Activated naive CD4-positive, alpha-beta T cell treated with anti-CD3 and anti-CD28 coated beads, Interleukin-2, amount 50 U/mL, for 72 hours (primary cell): ENCODE data around the gene ALCAM. TPM values are rescaled to one million over a fixed set of nuclear protein-coding genes. Genes with fewer than 3 reads are reported as not detected.

Source experiments
- ATAC-seq, 2 donors: fragments of 150-1000 bp; cut with Tn5 transposase; 2 replicates each; pipeline ENCODE4 v1.10.0; 2021; ENCODE audit warnings: mild to moderate bottlenecking in 2 of 2, moderate library complexity in 2 of 2
- DNase-seq, 2 donors: peaks; one replicate each; pipeline ENCODE4 v3.0.0; 2021 to 2022; ENCODE audit warnings: low spot score in 2 of 2
- H3K27ac Mint-ChIP-seq, 2 donors: one replicate each; pipeline ENCODE4 v1.8.0; 2022; ENCODE audit warnings: mild to moderate bottlenecking in 2 of 2, mixed read lengths in 2 of 2
- H3K36me3 Mint-ChIP-seq, 2 donors: one replicate each; pipeline ENCODE4 v1.8.0; 2022; ENCODE audit warnings: mixed read lengths in 2 of 2
- H3K9me3 Mint-ChIP-seq, 2 donors: one replicate each; pipeline ENCODE4 v1.8.0; 2022; ENCODE audit warnings: mixed read lengths in 2 of 2
- total RNA-seq, 2 donors: library from RNA; stranded (reverse); gene quantifications; one replicate each; pipeline ENCODE4 v1.2.3, GENCODE V29; 2022

Gene ALCAM
- total RNA-seq, 2 donors from 2014 or later, result 17.4 to 18.8 TPM

DNA sequence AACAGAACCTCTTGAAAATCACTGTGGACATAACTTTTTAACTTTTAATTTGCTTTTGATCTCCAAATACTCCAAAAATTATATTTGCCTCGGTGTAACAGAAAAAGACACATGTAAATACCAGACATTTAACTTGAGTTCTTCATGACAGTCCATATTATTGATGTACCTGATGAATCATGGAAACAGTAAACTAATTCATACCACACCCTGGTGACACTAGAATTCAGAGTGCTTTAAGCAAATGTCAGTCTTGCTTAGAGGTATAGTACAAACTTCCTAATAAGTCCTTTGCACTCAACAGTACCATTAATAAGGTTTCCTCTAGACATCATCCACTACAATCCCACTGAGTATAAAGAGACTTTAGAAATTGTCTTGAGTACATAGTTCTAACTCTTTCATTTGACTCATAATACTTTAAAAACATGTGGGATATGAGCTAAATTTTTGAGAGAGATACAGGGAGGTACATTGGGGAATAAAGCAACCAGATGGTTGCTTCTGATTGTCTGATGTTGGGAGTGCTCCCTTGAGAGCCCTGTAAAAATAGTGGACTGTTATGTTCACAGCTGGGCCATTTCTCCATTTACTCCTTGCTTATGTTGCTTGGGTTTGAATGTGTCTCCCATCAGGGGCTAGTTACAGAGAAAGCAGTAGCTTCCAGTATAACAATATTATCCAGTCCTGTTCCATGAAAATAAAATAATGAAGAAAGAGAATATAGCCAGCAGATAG lies 175.7 kb downstream of the ALCAM start:
- H3K36me3 Mint-ChIP-seq, result peaks cover 6 to 28% of the 10 kb centered on the region in 2 donors
- DNase-seq (no peak), ATAC-seq (no peak)
- H3K27ac Mint-ChIP-seq, result no peak overlapping the region
- no peaks in the 10 kb centered on the region for H3K9me3 Mint-ChIP-seq

DNA sequence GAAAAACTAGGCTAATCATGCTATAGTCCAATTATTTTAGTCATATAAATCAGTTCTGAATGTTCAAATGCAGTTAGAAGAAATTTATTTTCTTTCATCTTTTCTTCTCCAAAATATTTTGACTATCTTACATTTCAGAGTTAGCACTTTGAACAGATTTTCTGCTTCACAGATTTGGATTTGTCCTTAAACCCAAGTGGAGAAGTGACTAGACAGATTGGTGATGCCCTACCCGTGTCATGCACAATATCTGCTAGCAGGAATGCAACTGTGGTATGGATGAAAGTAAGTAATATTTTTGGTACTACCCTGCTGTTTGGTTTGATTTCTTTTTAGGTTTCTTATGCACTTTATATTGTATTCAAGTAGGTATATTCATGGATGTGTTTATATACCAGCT lies 178.3 kb downstream of the ALCAM start:
- Mint-ChIP-seq H3K9me3 (no peaks in the 10 kb centered on the region), H3K36me3 (peaks cover 6 to 36% of the 10 kb centered on the region in 2 donors), H3K27ac (no peak overlapping the region)
- ATAC-seq (no peak), DNase-seq (no peak)

DNA sequence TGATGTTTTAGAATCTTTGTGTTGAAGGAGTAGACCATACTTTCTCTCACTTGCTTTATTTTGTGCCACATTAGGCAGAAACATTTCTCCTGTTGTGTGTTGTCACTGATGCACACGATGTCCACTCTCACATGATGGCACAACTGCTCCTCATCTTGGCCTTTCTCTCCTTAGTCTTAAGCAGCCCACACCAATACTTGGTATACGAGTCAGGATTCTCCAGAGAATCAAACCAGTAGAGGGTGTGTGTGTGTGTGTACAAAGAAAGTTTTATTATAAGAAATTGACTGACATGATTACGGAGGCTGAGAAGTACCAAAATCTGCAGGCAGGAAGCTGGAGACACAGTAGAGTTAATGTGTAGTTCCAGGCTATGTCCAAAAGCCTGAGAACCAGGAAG lies 187.1 kb downstream of the ALCAM start:
- DNase-seq (no peak), ATAC-seq (no peak)
- Mint-ChIP-seq H3K9me3 (no peaks in the 10 kb centered on the region), H3K36me3 (peaks cover 10 to 19% of the 10 kb centered on the region in 2 donors), H3K27ac (no peak overlapping the region)

DNA sequence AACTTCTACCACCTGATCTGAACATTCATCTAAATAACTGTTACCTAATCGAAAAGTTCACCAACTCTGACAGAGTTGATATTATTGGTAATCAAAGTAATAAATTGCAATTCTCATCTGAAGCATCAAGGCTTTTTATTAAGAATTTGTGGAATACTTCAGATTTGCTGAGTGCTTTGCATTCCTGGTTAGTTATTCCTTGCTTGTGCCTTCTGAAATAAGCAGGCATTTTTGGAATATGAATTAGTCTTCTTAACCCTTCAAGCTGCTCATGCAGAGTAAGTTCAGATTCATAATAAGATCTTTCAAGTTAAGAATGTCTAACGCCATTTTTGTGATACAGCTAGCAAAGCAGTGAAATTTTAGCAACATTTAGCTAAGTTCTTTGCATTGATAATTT lies 188.5 kb downstream of the ALCAM start:
- H3K27ac Mint-ChIP-seq, result no peak overlapping the region
- no peaks in the 10 kb centered on the region for H3K9me3 Mint-ChIP-seq
- no peak for ATAC-seq
- H3K36me3 Mint-ChIP-seq, result peaks cover 10 to 19% of the 10 kb centered on the region in 2 donors
- DNase-seq, result no peak

DNA sequence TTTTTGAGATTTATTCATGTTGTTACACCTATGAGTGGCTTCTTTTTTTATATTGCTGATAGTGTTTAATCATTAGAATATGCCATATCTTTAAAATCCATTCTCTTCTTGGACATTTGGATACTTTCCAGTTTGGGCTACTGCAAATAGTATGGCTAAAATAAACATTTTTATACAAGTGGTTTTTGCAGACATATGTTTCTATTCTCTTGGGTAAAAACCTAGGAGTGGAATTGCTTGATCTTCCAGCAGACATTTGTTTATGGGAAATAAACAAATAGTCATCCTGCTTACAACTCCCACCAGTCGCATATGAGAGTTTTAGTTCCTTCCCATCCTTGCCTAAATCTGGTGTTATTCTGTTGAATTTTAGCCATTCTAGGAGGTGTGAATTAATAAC lies 193.1 kb downstream of the ALCAM start:
- no peak overlapping the region for H3K27ac Mint-ChIP-seq
- peaks cover 0 to 4% of the 10 kb centered on the region in 2 donors for H3K36me3 Mint-ChIP-seq
- no peaks in the 10 kb centered on the region for H3K9me3 Mint-ChIP-seq
- DNase-seq (no peak), ATAC-seq (no peak)

DNA sequence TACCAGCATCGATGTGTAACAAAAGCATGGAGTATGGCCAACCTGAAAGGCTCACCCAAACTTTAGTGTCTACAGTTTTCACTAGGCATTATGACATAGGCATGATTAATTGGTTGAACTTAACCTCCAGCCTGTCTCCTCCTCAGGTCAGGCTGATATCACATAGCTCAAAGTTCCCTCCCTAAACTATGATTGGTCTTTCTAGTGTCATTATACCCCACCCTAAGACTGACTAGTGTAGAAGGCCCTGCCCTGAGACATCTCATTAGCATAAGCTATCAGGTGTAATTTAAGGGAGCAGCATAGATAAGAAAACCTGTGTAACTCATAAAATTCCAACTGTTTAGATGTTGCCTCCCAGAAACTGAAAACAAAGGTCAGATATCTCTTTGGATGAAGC lies 195.2 kb downstream of the ALCAM start:
- no peak for ATAC-seq
- peaks cover 0 to 4% of the 10 kb centered on the region in 2 donors for H3K36me3 Mint-ChIP-seq
- no peaks in the 10 kb centered on the region for H3K9me3 Mint-ChIP-seq
- no peak for DNase-seq
- no peak overlapping the region for H3K27ac Mint-ChIP-seq

DNA sequence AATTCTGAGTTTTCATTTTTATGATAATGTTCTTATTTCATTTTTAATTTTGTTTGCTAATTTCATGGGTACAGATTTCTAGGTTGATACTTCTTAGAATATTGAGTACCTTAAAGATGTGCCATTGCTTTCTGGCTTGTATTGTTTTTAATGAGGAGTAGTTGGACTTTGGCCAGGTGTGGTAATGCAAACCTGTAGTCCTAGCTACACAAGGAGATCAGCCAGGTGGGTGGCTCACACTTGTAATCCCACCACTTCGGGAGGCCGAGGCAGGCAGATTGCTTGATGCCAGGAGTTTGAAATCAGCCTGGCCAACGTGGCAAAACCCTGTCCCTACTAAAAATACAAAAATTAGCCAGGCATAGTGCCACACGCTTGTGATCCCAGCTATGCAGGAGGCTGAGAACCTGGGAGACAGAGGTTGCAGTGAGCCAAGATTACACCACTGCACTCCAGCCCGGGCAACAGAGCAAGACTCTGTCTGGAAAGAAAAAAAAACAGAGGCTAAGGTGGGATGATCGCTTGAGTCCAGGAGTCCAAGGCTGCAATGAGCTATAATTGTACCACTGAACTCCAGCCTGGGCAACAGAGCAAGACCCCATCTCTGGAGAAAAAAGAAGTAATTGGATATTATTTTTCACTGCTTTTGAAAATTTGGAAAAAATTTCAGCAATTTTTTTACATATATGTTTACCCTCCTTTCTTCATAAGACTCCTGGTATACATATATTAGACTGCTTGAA lies 198.0 kb downstream of the ALCAM start:
- Mint-ChIP-seq H3K36me3 (peaks cover 0 to 12% of the 10 kb centered on the region in 2 donors), H3K9me3 (no peaks in the 10 kb centered on the region), H3K27ac (no peak overlapping the region)
- DNase-seq (no peak), ATAC-seq (no peak)

DNA sequence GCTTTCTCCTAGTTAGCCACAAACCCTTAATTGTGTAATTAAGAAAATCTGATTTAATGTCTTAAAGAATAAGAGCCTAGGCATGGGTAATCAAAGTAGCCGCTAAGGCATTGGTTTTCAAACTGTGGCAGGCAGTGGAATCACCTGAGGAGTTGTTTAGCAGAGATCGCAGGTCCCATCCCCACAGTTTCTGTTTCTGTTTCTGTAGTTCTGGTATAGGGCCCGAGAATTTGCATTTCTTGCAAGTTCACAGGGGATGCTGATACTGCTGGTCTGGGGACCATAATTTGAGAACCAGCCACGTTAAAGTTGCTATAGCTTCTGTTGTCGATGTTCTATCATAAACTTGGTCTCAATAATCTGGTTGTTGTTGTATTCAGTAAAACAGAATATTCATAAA lies 204.3 kb downstream of the ALCAM start:
- DNase-seq, result no peak
- Mint-ChIP-seq H3K9me3 (no peaks in the 10 kb centered on the region), H3K36me3 (peaks cover 0 to 19% of the 10 kb centered on the region in 2 donors), H3K27ac (no peak overlapping the region)
- ATAC-seq, result no peak

DNA sequence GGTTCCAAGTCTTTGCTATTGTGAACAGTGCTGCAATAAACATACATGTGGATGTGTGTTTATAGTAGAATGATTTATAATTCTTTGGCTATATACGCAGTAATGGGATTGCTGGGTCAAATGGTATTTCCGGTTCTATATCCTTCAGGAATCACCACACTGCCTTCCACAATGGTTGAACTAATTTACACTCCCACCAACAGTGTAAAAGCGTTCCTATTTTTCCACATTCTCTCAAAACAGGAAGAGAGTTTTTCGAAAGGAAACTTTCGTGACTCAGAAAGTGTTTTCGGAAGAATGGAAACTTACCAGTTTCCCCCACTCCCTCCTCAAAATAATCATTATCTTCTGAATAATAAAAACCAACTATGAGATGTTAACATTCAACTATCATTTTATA lies 205.8 kb downstream of the ALCAM start:
- peaks cover 0 to 15% of the 10 kb centered on the region in 2 donors for H3K36me3 Mint-ChIP-seq
- no peaks in the 10 kb centered on the region for H3K9me3 Mint-ChIP-seq
- ATAC-seq (no peak), DNase-seq (no peak)
- H3K27ac Mint-ChIP-seq, result no peak overlapping the region

DNA sequence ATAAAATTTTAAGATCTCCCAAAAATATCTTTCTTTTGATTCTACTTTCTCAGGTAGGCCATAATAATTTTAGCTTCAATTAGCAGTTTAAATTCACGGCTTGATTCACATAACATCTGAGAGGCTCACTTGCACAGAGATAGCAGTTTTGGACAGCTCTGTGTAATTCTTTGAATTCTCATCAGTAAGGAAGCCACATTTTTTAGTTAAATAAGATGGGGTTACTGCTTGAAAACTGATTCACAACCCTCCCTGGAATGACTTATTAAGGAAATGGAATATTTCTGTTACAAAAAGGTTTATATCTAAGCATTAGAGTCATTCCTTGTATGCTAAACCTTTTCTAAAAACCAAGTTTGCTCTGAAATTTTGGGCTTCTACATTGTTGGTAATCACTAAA lies 212.7 kb downstream of the ALCAM start:
- no peak for DNase-seq
- ATAC-seq, result no peak
- H3K27ac Mint-ChIP-seq, result no peak overlapping the region
- H3K36me3 Mint-ChIP-seq, result no peaks in the 10 kb centered on the region
- peaks cover 0 to 4% of the 10 kb centered on the region in 2 donors for H3K9me3 Mint-ChIP-seq

DNA sequence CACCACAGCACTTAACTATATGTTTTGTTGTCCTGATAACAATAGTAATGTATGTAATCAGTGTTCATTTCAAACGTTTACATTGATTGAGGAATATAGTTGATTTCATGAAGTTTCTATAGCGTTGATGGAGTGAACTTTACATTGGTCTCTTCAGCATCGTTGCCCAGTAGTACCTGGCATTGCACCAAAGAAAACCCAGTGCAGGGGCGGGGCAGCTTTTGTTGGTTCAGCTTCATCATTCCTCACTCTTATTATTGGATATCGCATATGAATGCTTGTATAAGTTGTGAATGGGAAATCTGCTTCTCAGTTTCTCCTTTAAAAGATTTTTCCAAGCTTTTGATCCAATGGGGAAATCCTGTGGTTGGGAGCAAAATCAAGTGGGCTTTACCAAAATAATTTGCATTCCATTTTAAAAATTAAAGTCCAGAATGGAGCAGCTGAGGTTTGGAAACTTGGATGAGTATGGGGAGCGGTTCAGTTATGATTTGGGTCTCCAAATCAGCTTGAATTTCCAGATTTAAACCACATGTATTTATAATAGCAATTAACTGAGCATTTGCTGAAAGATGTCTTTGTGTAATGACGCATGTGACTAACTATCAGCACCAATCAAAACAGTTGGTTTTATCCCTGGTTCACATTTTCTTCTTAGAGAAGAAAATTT lies 213.7 kb downstream of the ALCAM start:
- no peak for DNase-seq
- no peak overlapping the region for H3K27ac Mint-ChIP-seq
- H3K36me3 Mint-ChIP-seq, result no peaks in the 10 kb centered on the region
- no peak for ATAC-seq
- H3K9me3 Mint-ChIP-seq, result peaks cover 0 to 4% of the 10 kb centered on the region in 2 donors

DNA sequence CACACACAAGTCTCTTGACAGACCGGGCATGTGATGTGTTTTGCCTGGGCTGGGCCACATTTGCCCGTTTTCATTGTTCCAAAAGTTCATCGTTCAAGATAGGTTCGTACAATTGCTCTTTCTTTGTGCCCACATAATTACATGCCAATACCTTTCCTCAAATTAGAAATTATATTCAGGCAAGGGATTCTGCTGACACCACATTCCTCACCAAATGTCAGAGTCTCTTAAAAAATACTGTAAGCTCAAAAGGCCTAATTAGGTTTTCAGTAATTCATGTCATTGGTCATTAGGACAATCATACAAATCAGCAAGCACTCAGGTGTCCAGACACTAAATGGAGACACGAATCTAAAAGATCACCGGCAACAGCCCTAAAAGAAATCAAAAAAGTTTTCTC lies 215.3 kb downstream of the ALCAM start:
- H3K27ac Mint-ChIP-seq, result no peak overlapping the region
- peaks cover 0 to 4% of the 10 kb centered on the region in 2 donors for H3K9me3 Mint-ChIP-seq
- DNase-seq, result no peak
- ATAC-seq, result no peak
- no peaks in the 10 kb centered on the region for H3K36me3 Mint-ChIP-seq

DNA sequence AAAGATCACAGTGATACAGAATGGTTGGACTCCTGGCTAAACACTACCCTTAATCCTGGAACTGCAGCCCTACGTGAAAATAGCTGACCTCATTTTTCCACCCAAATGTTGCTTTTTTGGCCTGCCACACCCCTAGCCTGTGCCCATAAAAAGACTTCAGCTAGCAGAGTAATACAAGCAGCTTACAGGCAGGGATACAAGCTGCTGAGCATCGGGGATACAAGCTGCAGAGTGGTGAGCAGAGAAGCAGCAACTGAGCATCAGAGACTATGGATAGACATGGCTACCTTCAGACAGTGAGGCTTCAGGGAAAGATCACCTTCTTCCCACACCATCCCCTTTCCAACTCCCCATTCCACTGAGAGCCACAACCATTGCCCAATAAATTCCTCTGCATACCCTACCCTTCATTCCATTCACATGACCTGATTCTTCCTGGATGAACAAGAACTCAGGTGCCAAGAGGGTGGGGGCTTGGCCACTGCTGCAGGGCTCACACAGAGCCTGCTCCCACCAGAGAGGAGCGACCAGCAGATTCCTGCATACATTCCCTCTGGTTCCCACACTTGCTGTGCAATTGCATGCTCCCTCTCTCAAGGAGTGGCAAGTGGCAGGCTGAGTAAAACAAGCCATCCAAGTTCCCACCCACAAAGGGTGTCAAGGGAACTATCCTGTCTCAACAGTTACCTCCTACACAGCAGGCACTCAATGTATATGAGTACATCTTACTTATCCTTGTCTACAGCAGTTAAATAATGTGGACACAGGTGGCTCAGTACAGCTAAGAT lies 217.5 kb downstream of the ALCAM start:
- Mint-ChIP-seq H3K36me3 (no peaks in the 10 kb centered on the region), H3K9me3 (peaks cover 0 to 4% of the 10 kb centered on the region in 2 donors), H3K27ac (no peak overlapping the region)
- ATAC-seq (peak in 1 of 2 donors; percentile 41), DNase-seq (no peak)

DNA sequence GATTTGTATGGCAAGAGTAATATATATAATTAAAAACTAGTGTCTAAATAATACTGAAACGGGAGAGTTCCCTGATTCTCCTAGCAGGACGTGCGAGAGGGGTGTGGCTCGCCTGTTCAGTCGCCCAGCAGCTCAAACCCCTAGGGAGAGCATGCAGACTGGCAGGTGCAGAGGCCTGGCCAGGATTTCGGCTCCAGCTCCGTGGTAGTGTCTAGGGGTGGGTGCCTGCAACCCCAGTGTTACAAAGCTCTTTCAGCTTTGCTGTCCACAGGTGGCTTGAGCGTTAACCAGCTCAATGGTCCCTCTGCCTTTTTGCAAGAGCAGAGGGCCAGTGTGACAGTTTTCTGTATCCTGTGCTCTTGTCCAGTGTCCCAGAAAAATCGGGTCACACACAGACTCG lies 226.6 kb downstream of the ALCAM start:
- Mint-ChIP-seq H3K27ac (no peak overlapping the region), H3K36me3 (no peaks in the 10 kb centered on the region), H3K9me3 (peaks cover 0 to 4% of the 10 kb centered on the region in 2 donors)
- DNase-seq (no peak), ATAC-seq (no peak)

DNA sequence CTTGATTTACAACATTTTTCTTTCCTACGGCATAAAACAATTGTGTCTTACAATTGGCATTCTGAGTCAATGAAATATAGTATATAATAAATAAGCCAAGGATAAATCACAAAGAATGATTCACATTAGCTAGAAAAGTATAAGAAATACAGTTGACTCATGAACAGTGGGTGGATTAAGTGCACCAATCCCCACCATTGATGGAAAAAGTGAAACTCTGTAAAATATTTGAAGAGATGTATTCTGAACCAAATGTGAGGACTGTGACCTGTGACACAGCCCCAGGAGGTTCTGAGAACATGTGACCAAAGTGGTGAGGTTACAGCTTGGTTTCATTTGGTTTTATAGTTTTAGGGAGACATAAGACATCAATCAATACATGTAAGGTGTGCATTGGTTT lies 227.5 kb downstream of the ALCAM start:
- ATAC-seq (peak; percentile 78 to 92), DNase-seq (no peak)
- H3K9me3 Mint-ChIP-seq, result peaks cover 0 to 4% of the 10 kb centered on the region in 2 donors
- no peak overlapping the region for H3K27ac Mint-ChIP-seq
- no peaks in the 10 kb centered on the region for H3K36me3 Mint-ChIP-seq

DNA sequence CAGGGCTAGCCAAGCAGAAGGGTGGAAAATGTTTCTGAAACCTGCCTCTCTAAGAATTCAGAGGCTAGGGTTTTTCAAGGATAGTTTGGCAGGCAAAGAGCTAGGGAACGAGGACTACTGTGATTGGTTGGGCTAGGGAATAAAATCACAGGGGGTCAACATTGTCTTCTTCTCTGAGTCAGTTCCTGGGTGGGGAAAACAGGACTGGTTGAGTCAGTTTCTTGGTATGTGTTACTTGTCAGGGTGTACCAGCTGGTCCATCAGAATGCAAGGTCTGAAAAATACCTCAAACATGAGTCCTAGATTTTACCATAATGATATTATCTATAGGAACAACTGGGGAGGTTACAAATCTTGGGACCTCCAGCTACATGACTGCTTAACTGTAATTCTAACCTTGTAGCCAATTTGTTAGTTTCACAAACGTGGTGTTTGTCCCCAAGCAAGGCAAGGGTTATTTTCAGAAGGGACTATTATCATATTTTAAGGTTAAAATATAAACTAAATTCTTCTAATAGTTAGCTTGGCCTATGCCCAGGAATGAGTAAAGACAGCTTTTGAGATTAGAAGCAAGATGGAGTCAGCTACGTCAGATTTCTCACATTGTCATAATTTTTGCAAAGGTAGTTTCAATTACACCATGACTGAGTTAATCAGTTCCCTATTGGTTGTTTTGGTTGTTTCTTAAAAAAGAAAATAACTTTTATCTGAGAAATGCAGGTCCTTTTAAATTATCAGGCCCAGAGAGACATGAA lies 231.5 kb downstream of the ALCAM start:
- DNase-seq, result no peak
- Mint-ChIP-seq H3K9me3 (no peaks in the 10 kb centered on the region), H3K27ac (no peak overlapping the region), H3K36me3 (no peaks in the 10 kb centered on the region)
- ATAC-seq, result peak; percentile 34 to 62
